Suppressor macrophage treated with lipopolysaccharide for 1 hour (primary cell): ENCODE results near the gene NOD1.

Experiments used
- DNase-seq, 3 donors: peaks; one replicate each; pipeline ENCODE4 v3.0.0-alpha.2; 2020 to 2022

NOD1 gene

GRCh38 chr7:30470163-30470770 lies 8.3 kb downstream of the NOD1 start:
- DNase-seq: no peak

- peak in 2 of 3 donors; percentile 45 to 56 for DNase-seq
Observed at GRCh38 chr7:30469303-30469702, 9.3 kb downstream of the NOD1 start.

GRCh38 chr7:30468791-30469190 lies 9.8 kb downstream of the NOD1 start:
- no peak for DNase-seq

DNA sequence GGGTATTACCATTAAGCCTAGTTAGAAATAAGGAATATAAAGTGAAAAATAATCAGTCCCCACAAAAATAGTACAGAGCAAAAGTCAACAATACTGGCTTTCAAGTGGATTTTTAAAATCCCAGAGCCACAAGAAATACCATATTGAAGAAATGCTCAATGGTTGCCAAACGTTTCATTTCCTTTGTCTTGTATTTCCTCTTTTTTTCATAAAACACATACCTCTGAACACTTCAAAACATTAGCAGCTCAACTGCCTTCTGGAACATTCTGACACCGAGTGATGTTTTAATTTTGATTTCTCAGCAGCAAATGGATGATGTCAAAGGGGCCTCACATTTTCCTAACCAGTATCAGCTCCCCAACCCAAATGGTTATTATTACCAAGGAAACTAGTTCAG lies 10.5 kb downstream of the NOD1 start:
- peak in 1 of 3 donors; percentile 39 for DNase-seq

DNA sequence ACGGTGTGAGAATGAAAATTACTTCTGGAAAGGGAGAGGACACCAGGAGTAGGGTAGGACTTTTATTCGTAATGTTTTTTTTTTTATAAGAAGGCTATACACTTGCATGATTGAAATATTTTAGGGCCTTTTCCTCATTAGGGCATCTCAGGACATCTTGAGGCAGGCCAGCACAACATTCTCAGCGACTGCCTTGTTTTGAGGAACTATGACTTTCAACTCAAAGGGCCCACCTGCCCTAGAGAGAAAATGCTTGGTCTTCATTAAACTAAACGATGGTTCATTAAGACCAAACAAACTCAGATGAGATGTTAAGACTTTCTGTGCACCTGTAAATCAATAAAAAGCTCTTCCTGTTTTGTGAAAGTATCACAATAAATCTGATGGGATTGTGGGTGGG lies 11.3 kb downstream of the NOD1 start:
- no peak for DNase-seq

GRCh38 chr7:30466266-30466665 lies 12.3 kb downstream of the NOD1 start:
- DNase-seq: no peak

- DNase-seq: no peak
Observed at GRCh38 chr7:30465811-30466180, 12.8 kb downstream of the NOD1 start.

GRCh38 chr7:30465046-30465810 lies 13.4 kb downstream of the NOD1 start:
- peak in 1 of 3 donors; percentile 52 for DNase-seq

DNA sequence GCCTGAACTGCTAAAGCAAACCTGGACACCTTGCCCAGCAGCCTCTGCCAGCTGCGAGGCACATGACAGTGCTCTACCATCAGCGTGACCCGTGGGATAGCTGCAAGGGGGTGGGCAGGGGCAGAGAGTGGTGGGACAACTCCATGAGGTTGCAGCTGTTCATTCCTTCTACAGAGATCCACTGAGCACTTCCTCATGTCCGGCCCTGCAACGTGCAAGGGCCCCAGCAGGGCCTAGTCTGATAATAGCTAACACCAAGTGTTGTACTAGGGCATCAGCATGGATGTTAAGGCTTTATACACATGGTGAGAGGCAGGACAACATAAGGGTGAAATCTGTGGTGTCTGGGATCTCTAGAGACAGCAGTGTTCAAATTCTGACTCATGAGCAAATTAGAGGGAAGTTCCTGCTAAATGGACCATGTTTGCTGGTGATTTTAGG lies 14.3 kb downstream of the NOD1 start:
- peak; percentile 63 to 78 (median 76) for DNase-seq

DNA sequence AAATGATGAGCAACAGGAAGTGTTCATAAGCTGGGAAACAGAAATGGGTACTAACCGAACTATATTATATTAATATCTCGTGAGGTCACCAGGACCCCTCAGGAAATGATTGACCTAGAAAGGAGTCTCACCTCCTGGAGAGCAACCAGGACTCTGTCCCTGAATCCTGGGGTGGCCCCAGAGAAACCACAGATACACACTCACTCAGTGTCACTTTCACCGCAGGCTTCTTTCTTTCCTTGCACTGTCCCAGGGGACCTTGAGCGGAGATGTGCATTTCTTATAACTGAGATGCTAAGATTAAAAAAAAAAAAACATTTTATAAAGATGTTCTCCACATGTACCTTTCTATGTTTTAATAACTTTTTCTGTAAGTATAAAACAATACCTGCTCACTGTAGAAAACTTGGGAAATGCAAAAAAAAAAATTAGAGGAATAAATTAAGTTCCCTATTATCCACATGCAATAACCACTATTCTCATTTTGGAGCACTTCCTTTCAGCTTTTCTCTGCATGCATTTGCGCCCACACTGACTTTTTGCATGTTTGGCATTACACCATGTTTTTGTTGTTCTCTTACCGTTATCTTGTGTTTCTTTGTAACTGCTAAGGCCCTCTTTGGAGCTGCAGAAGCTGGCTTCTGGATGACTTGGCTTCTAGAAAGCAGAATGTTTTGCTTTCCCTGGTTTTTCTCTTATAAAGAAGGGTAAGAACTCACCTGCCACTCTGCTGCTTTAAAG lies 15.0 kb downstream of the NOD1 start:
- DNase-seq: peak in 2 of 3 donors; percentile 36 to 48

DNA sequence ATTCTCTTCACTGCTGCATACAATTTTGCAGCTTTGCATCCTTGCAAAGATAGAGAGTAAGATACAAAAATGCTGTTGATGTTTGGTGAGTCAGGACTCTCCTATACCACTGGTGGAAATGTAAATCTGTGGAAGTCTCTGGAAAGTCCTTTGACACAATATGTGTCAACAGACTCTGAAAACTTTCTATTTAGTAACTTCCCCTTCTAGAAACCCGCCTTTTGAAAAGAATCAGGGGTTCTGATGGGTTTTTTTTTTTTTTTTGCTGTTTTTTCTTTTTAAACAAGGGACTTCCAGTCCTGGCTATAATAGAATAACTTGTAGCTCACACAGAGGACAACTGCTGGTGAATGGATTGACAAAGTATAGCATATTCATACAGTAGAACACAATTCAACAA lies 16.4 kb downstream of the NOD1 start:
- peak; percentile 77 to 97 (median 94) for DNase-seq

- no peak for DNase-seq
Observed at GRCh38 chr7:30460246-30460633, 18.3 kb downstream of the NOD1 start.

GRCh38 chr7:30459591-30460245 lies 18.9 kb downstream of the NOD1 start:
- DNase-seq: peak; percentile 44 to 60 (median 52)

- DNase-seq: no peak
Observed at GRCh38 chr7:30458311-30458710, 20.3 kb downstream of the NOD1 start.

GRCh38 chr7:30453921-30454320 lies 24.7 kb downstream of the NOD1 start:
- DNase-seq: no peak

DNA sequence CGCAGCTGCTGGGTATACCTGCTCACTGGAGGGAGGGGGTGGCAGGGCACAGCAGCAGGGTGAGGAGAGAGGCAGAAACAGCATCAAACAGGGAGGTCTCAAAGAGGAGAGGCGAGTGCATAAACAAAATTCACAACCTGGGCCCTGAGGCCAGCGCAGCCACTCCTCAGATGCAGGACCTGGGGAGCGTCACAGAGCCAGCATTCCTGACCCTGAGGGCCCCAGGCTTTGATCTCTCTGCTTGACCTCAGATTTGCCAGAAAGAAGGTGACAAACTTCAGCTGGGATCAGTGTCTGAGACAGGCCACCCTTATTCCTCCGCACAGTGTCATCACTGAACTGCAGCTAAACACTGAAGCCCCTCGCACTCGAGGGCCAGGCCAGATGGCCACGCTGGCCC lies 25.6 kb downstream of the NOD1 start:
- no peak for DNase-seq

DNA sequence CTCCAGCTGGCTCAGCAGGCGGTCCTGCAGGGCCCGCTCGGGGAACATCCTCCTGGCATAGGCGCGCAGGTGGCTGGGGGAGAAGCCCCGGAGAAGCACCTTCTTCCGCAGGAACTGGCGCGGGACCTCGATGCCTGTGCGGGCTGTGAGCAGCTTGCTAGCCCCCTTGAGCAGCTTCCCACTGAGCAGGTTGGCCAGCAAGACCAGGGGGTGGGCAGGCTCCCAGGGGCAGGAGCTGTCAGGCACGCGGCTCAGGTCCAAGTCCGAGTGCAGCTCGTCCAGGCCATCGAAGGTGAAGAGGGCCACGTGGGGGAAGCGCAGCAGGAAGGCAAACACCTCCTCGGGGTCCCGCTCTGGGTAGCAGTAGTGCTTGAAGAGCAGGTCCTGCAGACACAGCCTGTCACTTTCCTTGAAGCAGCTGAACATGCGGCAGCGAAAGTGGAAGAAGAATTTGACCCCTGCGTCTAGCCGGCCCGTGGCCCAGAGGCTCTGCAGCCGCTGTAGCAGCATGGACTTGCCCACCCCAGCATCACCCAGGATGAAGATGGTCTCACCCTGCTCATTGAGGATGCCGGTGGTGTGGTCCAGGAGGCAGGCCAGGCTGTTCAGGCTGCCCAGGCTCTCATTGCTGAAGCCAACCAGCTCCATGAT lies 26.2 kb downstream of the NOD1 start:
- DNase-seq: no peak

- DNase-seq: no peak
Observed at GRCh38 chr7:30451539-30452279, 26.9 kb downstream of the NOD1 start.

DNA sequence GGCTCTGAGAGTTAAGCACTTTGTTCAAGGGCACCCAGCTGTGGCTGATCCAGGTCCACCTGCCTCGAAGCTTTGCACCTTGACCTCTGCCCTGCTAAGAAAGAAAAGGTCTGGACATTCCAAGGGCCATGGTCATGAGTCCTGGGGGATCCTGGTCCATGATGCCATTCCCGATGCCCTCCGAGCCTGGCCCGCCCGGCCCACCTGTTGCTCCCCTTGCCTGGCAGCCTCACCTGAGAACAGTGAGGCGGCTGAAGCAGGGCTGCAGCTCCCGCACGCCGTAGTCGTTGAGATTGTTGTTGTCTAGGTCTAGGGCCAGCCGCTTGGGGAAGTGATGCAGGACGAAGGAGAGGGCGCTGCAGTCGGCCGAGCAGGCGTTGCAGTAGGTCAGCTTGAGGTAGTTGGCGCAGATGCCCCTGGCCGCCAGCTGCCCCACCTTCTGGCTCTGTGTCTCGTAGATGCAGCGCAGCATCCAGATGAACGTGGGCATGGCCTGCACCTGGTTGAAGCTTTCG lies 27.5 kb downstream of the NOD1 start:
- DNase-seq: no peak

DNA sequence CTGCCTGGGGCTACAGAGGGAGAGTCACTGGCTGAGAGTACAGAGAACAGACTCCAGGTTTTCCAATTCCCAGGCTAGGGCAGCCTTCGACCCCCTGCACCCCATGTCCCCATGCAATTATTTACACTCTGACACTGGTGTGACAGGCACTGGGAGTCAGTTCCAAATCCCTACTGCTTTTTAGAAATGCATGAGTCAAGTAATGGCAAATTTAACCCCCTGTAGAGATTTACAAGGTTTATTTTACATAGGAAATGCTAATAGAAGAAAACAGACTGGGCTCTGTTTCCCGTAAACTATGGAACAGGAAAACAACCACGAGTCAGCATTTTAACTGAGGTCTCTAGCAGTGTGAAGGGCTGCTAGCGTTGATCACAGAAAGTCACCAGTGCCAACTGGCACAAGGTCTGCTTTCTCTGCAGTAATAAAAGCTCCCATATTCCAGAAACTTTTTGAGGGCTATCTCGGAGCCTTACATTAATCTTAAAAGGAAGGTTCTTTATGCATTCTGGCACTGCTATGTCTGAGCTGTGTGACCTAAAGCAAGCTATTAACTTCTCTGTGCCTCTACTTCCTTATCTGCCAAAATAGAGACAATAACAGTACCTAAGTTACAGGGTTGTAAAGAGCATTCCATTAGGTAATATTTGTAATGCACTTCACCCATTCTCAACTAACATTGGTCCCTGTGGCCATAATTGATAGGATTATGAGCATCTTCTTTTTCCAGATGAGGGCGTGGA lies 28.2 kb downstream of the NOD1 start:
- DNase-seq: no peak
